Omental fat pad (tissue), 4 donors: ENCODE results near the gene EPSTI1. TPM values are rescaled to one million over a fixed set of nuclear protein-coding genes. Genes with fewer than 3 reads are reported as not detected.
"Not testable (repeated sequence)": the region's sequence is repeated elsewhere in the genome, so short reads cannot be mapped to it uniquely, and the experiment has no call there.

Experiments
- ATAC-seq: fragments of 150-250 bp; one replicate; pipeline ENCODE4 v1.9.1; 2016; ENCODE audit warnings: mild to moderate bottlenecking, moderate library complexity; ENCODE audit not compliant: low FRiP score
- DNase-seq: peaks from one replicate; pipeline ENCODE4 v3.0.0-alpha.2; 2019; ENCODE audit warnings: low spot score
- CTCF ChIP-seq, 3 donors: fragments of 450-650 bp; IDR thresholded peaks; one replicate each; pipeline ENCODE4 v1.5.1; 2016 to 2017; ENCODE audit warnings: antibody characterized with exemption in 3 of 3, mild to moderate bottlenecking in 3 of 3, moderate library complexity in 2 of 3
- total RNA-seq, 4 donors: library from RNA; depleted of rRNA; stranded (reverse); fragments of >200 nt; gene quantifications; one replicate each; pipeline ENCODE4 v1.1.0, GENCODE V29; 2016

The EPSTI1 gene
- total RNA-seq = 10 to 100 TPM in 3 of 4 donors, 1 to 10 TPM in 1; 8.3 to 31.8 (median 10.9) TPM

GRCh38 chr13:42991898-42992763, at the start of gene EPSTI1:
EPSTI1 (minus strand) TSS chr13:42992241; CDS start chr13:42992165, 76 bp downstream.
- ATAC-seq = peak; percentile 91
- peak; percentile 50 for DNase-seq
- TF ChIP-seq CTCF (IDR thresholded peaks at IDR 0.05) = no peak

- ATAC-seq (no peak), DNase-seq (no peak)
- no peak for TF ChIP-seq CTCF (IDR thresholded peaks at IDR 0.05)
These were observed 49.4 kb upstream of the EPSTI1 start for GRCh38 chr13:43041369-43041921.

- DNase-seq, ATAC-seq: not testable (repeated sequence)
These were observed 48.7 kb upstream of the EPSTI1 start for GRCh38 chr13:43040581-43041368.

- no peak for ATAC-seq
These were observed 47.9 kb upstream of the EPSTI1 start for GRCh38 chr13:43039966-43040365.

GRCh38 chr13:43036351-43037250, 44.6 kb upstream of the EPSTI1 start:
- ATAC-seq = no peak
- TF ChIP-seq CTCF (IDR thresholded peaks at IDR 0.05) = no peak
- DNase-seq = no peak

More at GRCh38 chr13:43039966-43040365, 47.9 kb upstream of the EPSTI1 start:
- DNase-seq = no peak
- TF ChIP-seq CTCF (IDR thresholded peaks at IDR 0.05) = no peak

GRCh38 chr13:43033038-43033437, 41.0 kb upstream of the EPSTI1 start:
- ATAC-seq (no peak), DNase-seq (no peak)
- no peak for TF ChIP-seq CTCF (IDR thresholded peaks at IDR 0.05)
